Endothelial cell of umbilical vein (primary cell): ENCODE data around the gene MAML3. TPM values are rescaled to one million over a fixed set of nuclear protein-coding genes. Genes with fewer than 3 reads are reported as not detected.

Experiments
- BruUV-seq: library from RNA; stranded (reverse); fragments of 400-500 nt; replicated peaks from 2 replicates; lab custom pipeline; 2021; lab: Mats Ljungman, UMichigan
- CTCF ChIA-PET: fragments of 300-600, 350-600 bp; sonication (Branson Sonifier 250); formaldehyde crosslinking; loops from one replicate; lab custom pipeline; 2021; ENCODE audit warnings: antibody characterized with exemption, inconsistent platforms; lab: Charles Lee
- POLR2A ChIA-PET: fragments of 300-600, 350-600 bp; sonication (Branson Sonifier 250); formaldehyde crosslinking; loops from one replicate; lab custom pipeline; 2021; ENCODE audit warnings: antibody characterized with exemption, inconsistent platforms; lab: Charles Lee
- DNase-seq: peaks from one replicate; pipeline ENCODE4 v3.0.0-alpha.2; 2011; ENCODE audit warnings: low read depth, low spot score
- FAIRE-seq: peaks from 2 replicates; lab custom pipeline; 2011; peaks lifted over from hg19 to GRCh38; lab: Jason Lieb, UNC
- H2AFZ ChIP-seq: 2 replicates; pipeline ENCODE4 v1.6.0; 2012; ENCODE audit warnings: low read depth, low read length, control low read depth, inconsistent platforms
- H3K27ac ChIP-seq: 2 replicates; pipeline ENCODE4 v1.5.1; 2011; ENCODE audit warnings: low read depth, mild to moderate bottlenecking, control low read depth, low read length, moderate library complexity; ENCODE audit not compliant: insufficient read depth
- H3K27me3 ChIP-seq, 2 experiments: 2 replicates each; pipeline versions ENCODE4 v1.6.0 to v1.6.1; 2011; ENCODE audit warnings: low read length in 2 of 2, mixed read lengths in 1 of 2; ENCODE audit not compliant: control insufficient read depth in 2 of 2, insufficient read depth in 2 of 2
- H3K36me3 ChIP-seq, 2 experiments: 2 replicates in 1 of 2; 3 replicates in 1 of 2; pipeline ENCODE4 v1.5.1; 2011; ENCODE audit warnings: low read length in 2 of 2, mild to moderate bottlenecking in 1 of 2, moderate library complexity in 1 of 2; ENCODE audit not compliant: control insufficient read depth in 2 of 2, insufficient read depth in 2 of 2; ENCODE audit errors: extremely low read depth in 1 of 2
- H3K4me1 ChIP-seq: 3 replicates; pipeline ENCODE4 v1.5.1; 2011; ENCODE audit warnings: mild to moderate bottlenecking, low read length; ENCODE audit not compliant: control insufficient read depth, insufficient read depth; ENCODE audit errors: extremely low read depth
- H3K4me2 ChIP-seq: 2 replicates; pipeline ENCODE4 v1.6.1; 2011; ENCODE audit warnings: low read length, control low read depth, mixed read lengths; ENCODE audit not compliant: insufficient read depth
- H3K4me3 ChIP-seq, 3 experiments: fragments of 200-600 bp in 1 of 3; sonication (generic), shearing (Covaris generic) in 1 of 3; replicated peaks in 1 of 3; 2 replicates each; pipeline ENCODE4 v1.5.1; 2011 to 2016; ENCODE audit warnings: control low read depth in 3 of 3, low read length in 3 of 3, mild to moderate bottlenecking in 2 of 3, inconsistent platforms in 1 of 3, low read depth in 1 of 3, moderate library complexity in 1 of 3; ENCODE audit not compliant: insufficient read depth in 1 of 3
- H3K79me2 ChIP-seq: 2 replicates; pipeline ENCODE4 v1.6.0; 2012; ENCODE audit warnings: low read length, inconsistent platforms; ENCODE audit not compliant: control insufficient read depth, insufficient read depth
- H3K9ac ChIP-seq: replicated peaks from 2 replicates; pipeline ENCODE3; 2011; ENCODE audit warnings: low read length, control low read depth; ENCODE audit not compliant: insufficient read depth; ENCODE audit errors: extremely low read depth
- H3K9me1 ChIP-seq: replicated peaks from 3 replicates; pipeline ENCODE4 v1.6.0; 2011; ENCODE audit warnings: mild to moderate bottlenecking, low read length; ENCODE audit not compliant: control insufficient read depth, insufficient read depth; ENCODE audit errors: extremely low read depth
- H3K9me3 ChIP-seq: replicated peaks from 2 replicates; pipeline ENCODE4 v1.5.1; 2012; ENCODE audit warnings: low read length, inconsistent platforms; ENCODE audit not compliant: control insufficient read depth, insufficient read depth
- H4K20me1 ChIP-seq: replicated peaks from 2 replicates; pipeline ENCODE3; 2011; ENCODE audit warnings: mild to moderate bottlenecking, low read length; ENCODE audit not compliant: control insufficient read depth, insufficient read depth; ENCODE audit errors: extremely low read depth
- CTCF ChIP-seq, 2 donors: IDR thresholded peaks; 1 replicate in 1 of 2; 2 replicates in 1 of 2; pipeline ENCODE4 v1.5.1; 2011; ENCODE audit warnings: low read length in 2 of 2, mild to moderate bottlenecking in 2 of 2, moderate library complexity in 2 of 2, control low read depth in 1 of 2, inconsistent platforms in 1 of 2, low read depth in 1 of 2; ENCODE audit not compliant: insufficient read depth in 1 of 2; ENCODE audit errors: extremely low read depth in 1 of 2
- EZH2 ChIP-seq: IDR thresholded peaks from 2 replicates; pipeline ENCODE4 v1.6.1; 2012; ENCODE audit warnings: borderline replicate concordance, low read depth, mild to moderate bottlenecking, moderate library complexity, low read length, inconsistent platforms; ENCODE audit not compliant: severe bottlenecking
- FOS ChIP-seq: IDR thresholded peaks from 2 replicates; pipeline ENCODE4 v1.6.1; 2011; ENCODE audit warnings: mild to moderate bottlenecking, low read length, moderate library complexity, borderline replicate concordance; ENCODE audit not compliant: insufficient read depth
- JUN ChIP-seq: IDR thresholded peaks from 2 replicates; pipeline ENCODE4 v1.6.1; 2011; ENCODE audit warnings: borderline replicate concordance, low read depth; ENCODE audit not compliant: insufficient read length, insufficient read depth
- MYC ChIP-seq: IDR thresholded peaks from one replicate; pipeline ENCODE4 v1.6.1; 2011; ENCODE audit warnings: mild to moderate bottlenecking, low read depth, low read length
- POLR2AphosphoS5 ChIP-seq: IDR thresholded peaks from 2 replicates; pipeline ENCODE4 v1.6.1; 2012; ENCODE audit warnings: low read depth, mild to moderate bottlenecking, control low read depth, low read length, moderate library complexity; ENCODE audit not compliant: insufficient read depth
- dilution Hi-C: fragments of 300-500 bp; cut with MboI; formaldehyde crosslinking; loops from one replicate; pipeline ENCODE4 v1.15.0; 2019; ENCODE audit warnings: low sequenced_read_pairs; ENCODE audit not compliant: extremely low pct_ligation_motif_present
- intact Hi-C: fragments of 100-400 bp; cut with micrococcal nuclease; formaldehyde crosslinking; loops from one replicate; pipeline ENCODE4 v1.10.0; 2022
- polyA plus RNA-seq, 4 experiments: library from polyadenylated mRNA; depleted of rRNA in 3 of 4; stranded (reverse) in 3 of 4; unstranded in 1 of 4; fragments of >200 nt; gene quantifications; 2 replicates each; pipeline versions ENCODE4 v1.2.1 to v1.2.3, GENCODE V29; 2011 to 2012; ENCODE audit warnings: missing spikeins in 1 of 4
- total RNA-seq: library from RNA; stranded (reverse); gene quantifications from 2 replicates; pipeline ENCODE4 v1.2.3, GENCODE V29; 2021
- TF ChIP-seq, protein P1 (sequence below): IDR thresholded peaks from 2 replicates; pipeline ENCODE4 v1.6.1; 2011; ENCODE audit not compliant: insufficient read depth, insufficient read length

The MAML3 gene
- total and polyA plus RNA-seq, 2 donors (not counting 3 experiments of a cell fraction or from before 2014, with no cell fraction given): 14.0 to 20.3 TPM

GRCh38 chr4:139973015-139973414, 181.0 kb downstream of the MAML3 start:
- H3K4me3 ChIP-seq: no peak overlapping the region
- TF ChIP-seq MYC (no peak), JUN (no peak), CTCF (IDR thresholded peaks at IDR 0.05; ENCODE audit: extremely low read depth in 1 of 2, insufficient read depth in 1 of 2, low read depth in 1 of 2, low read length in 2 of 2) (no peak), FOS (no peak), EZH2 (no peak), POLR2AphosphoS5 (no peak)
- TF ChIP-seq, protein P1, sequence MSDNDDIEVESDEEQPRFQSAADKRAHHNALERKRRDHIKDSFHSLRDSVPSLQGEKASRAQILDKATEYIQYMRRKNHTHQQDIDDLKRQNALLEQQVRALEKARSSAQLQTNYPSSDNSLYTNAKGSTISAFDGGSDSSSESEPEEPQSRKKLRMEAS: no peak
- no peaks in the 10 kb centered on the region for H3K9me1 ChIP-seq
- no peaks in the 10 kb centered on the region for H4K20me1 ChIP-seq
- FAIRE-seq: no peak
- intact Hi-C loops: no loop called here
- BruUV-seq: no TSS peak
- DNase-seq: no peak
- dilution Hi-C loops: no loop called here
- no peaks in the 10 kb centered on the region for H3K36me3 ChIP-seq
- H3K9ac ChIP-seq: no peak overlapping the region
- no peak overlapping the region for H3K27ac ChIP-seq
- H3K79me2 ChIP-seq: no peaks in the 10 kb centered on the region
- H3K9me3 ChIP-seq: no peaks in the 10 kb centered on the region
- peaks cover 27% of the 10 kb centered on the region for H3K4me1 ChIP-seq
- no peaks in the 10 kb centered on the region for H3K27me3 ChIP-seq
- no peak overlapping the region for H2AFZ ChIP-seq
- CTCF ChIA-PET: interaction anchor here (1.0 to 1.5 kb wide), 5 partner anchors 10 to 82 kb away, joined by 3 to 5 read pairs (median 3); no protein-coding TSS in a partner anchor
- no peak overlapping the region for H3K4me2 ChIP-seq
- POLR2A ChIA-PET: no interaction called here
